Measurements from ENCODE around the gene ATG2B.
A peak's percentile ranks its signal among the peaks of the same experiment; 100 is the strongest.

ATG2B gene, protein sequence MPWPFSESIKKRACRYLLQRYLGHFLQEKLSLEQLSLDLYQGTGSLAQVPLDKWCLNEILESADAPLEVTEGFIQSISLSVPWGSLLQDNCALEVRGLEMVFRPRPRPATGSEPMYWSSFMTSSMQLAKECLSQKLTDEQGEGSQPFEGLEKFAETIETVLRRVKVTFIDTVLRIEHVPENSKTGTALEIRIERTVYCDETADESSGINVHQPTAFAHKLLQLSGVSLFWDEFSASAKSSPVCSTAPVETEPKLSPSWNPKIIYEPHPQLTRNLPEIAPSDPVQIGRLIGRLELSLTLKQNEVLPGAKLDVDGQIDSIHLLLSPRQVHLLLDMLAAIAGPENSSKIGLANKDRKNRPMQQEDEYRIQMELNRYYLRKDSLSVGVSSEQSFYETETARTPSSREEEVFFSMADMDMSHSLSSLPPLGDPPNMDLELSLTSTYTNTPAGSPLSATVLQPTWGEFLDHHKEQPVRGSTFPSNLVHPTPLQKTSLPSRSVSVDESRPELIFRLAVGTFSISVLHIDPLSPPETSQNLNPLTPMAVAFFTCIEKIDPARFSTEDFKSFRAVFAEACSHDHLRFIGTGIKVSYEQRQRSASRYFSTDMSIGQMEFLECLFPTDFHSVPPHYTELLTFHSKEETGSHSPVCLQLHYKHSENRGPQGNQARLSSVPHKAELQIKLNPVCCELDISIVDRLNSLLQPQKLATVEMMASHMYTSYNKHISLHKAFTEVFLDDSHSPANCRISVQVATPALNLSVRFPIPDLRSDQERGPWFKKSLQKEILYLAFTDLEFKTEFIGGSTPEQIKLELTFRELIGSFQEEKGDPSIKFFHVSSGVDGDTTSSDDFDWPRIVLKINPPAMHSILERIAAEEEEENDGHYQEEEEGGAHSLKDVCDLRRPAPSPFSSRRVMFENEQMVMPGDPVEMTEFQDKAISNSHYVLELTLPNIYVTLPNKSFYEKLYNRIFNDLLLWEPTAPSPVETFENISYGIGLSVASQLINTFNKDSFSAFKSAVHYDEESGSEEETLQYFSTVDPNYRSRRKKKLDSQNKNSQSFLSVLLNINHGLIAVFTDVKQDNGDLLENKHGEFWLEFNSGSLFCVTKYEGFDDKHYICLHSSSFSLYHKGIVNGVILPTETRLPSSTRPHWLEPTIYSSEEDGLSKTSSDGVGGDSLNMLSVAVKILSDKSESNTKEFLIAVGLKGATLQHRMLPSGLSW (N-terminal part only)

DNA sequence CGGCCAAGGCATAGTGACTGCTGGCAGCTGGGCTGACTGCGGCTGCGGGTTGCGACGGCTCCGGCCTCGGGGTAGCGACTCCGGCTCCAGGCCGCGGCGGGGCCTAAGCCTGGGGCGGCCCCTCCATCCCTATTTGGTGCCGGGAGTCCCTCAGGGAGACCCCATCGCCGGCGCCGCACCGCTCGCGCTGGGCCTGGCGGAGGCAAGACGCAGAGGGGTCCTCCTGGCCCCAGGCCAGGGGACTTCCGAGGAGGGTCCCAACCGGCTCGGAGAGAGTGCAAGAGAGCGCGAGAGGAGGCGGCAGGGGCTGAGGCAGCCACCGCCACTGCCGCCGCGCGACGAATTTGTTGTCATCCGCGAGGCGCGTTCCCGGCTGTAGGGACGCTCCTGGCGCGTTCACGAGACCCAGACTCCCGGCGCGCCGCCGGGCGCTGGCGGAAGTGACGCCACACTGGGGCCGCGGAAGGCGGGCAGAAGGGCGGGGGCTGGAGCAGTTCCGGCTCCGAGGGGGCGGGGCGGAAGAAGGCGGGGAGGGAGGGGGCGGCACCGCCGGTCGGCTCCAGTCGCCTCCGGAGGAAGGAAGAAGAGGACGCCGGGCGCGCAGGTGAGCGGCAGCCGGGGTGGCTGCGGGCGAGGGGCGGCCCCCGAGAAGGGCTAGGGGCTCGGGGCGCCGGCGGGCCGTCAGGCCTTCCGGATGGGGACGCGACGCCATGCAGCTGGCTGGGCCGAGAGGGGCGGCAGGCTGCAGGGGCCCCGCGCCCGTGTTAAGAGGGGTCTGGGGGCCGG lies at the start of gene ATG2B, which contains the start of gene GSKIP:
Gene ATG2B, minus strand, starts transcription at position 377 of the 786 bp plus-strand sequence. Its CDS starts 365 bp downstream, at position 12.
Gene GSKIP, plus strand, starts transcription at position 562 of the 786 bp plus-strand sequence. CDS start 18,722 bp downstream, outside the sequence.
- DNase-seq (ENCODE audit: low read depth, low spot score): peak; percentile 58
- peak within 1 kb of the TSS; percentile 75 for H3K27ac ChIP-seq

DNA sequence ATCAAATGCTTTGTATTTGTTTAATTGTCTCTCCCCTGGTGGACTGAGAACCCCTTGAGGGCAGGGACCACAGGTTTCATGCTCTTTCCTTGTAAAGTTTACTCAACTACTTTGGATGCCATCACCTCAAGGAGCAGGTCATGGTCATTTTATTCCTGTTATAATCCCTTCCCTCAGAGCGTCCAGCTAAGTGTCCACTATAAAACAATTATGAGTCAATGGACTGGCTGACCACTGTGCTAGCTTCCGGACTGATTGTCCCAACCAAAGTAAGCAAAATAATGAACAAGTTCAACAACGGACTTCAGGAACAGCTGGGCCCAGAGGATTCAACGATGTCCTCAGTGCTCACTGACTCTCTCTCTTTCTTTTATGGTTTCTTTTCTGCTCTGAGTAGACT lies 47.0 kb upstream of the ATG2B start:
- no peak for DNase-seq (ENCODE audit: low read depth, low spot score)
- no peak overlapping the region for H3K27ac ChIP-seq

DNA sequence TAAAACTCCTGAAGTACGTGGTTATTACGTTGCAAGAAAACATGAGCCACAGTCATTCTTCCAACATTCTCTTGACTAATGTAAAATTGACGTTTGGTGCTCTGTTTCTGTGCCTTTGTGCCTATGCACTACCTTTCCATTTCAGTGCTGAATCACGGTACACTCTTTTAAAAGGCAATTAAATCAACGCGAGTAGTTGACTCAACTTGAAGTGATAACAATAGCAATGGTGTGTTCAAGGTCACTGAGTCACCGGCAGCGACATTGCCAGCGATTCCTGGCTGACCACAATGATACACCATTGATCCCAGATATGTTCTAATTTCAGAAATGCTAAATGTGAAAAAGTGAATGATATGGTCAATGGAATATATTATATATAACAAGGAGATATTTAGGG lies 46.6 kb upstream of the ATG2B start:
- DNase-seq (ENCODE audit: low read depth, low spot score): no peak
- no peak overlapping the region for H3K27ac ChIP-seq

DNA sequence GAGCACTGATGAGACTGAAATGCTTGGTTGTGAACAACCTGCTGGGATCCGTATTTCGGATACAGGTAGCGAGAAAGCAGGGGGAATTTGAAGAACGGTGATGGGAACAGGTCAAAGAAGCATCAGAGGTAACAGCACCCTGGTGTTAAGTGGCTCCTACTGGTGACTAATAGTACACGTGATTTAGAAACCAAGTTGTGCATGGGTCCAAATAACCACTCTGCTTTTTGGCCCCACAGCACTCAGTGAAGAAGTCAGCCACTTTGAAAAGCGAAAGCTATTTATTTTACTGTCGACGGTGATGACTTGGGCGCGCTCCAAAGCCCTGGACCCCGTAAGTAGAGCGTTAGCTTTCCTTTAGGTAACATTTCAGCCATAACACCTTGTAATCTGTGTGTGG lies 45.5 kb upstream of the ATG2B start:
- no peak overlapping the region for H3K27ac ChIP-seq
- no peak for DNase-seq (ENCODE audit: low read depth, low spot score)

DNA sequence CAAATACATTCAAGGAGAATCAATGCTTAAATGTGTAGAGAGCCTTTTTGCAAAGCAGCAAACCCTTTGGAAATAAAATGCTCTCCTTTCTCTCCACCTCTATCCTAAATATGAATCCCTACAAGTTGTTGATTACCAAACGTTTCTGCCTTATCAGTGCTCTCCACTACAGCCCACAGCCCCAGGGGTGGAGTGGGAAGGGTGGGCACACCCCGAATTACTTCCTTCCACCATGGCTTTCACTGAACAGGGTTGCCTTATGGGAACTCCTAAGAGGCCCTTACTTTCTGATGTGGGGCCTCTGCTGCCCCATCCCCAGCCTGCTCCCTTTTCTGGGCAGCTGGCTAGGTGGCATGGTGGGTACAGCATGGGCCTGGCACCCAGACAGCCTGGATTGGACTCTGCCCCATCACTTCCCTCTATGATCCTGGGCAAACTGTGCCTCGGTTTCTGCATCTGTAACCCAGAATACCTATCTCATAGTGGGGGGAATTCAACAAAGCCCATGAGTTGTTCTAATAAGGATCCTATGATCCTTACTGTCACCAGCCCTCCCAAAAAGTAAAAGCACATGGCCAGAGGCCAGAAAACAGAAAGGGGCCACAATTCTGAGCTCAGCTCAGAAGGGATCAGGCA lies 44.9 kb upstream of the ATG2B start:
- H3K27ac ChIP-seq: no peak overlapping the region
- no peak for DNase-seq (ENCODE audit: low read depth, low spot score)

DNA sequence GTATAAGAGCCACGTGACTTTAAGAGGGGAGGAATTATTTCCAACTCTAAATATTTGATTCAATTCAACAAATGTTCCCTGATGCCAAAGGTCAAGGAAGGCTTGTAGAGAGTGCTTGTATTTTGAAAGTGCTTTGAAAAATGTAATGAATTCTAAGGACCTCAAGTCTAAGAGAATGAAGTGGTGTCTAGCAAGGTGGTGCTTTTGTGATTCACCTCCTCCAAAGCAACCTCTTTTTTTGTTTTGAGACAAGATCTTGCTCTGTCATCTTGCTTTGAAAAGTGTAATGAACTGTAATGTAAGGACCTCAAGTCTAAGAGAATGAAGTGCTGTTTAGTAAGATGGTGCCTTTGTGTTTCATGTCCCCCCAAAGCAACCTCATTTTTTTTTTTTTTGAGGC lies 42.5 kb upstream of the ATG2B start:
- no peak overlapping the region for H3K27ac ChIP-seq
- no peak for DNase-seq (ENCODE audit: low read depth, low spot score)

DNA sequence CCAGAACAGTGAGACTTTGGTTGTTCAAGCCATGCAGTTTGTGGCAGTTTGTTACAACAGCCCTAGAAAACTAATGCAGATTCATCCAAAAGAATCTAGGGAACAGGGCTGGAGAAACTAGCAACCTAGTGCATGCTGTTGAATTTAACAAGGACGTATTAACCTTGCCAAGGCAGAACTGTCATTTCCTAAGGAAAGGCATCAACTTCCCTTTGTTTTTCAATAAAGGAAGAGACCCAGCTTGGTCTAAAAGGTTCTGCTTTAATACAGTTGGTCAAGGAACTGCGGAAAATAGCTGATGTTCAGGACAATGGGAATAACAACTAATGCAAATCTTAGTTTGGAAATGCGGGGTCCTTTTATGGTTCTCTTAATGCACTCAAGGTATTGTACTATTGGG lies 40.3 kb upstream of the ATG2B start:
- DNase-seq (ENCODE audit: low read depth, low spot score): no peak
- H3K27ac ChIP-seq: no peak overlapping the region

DNA sequence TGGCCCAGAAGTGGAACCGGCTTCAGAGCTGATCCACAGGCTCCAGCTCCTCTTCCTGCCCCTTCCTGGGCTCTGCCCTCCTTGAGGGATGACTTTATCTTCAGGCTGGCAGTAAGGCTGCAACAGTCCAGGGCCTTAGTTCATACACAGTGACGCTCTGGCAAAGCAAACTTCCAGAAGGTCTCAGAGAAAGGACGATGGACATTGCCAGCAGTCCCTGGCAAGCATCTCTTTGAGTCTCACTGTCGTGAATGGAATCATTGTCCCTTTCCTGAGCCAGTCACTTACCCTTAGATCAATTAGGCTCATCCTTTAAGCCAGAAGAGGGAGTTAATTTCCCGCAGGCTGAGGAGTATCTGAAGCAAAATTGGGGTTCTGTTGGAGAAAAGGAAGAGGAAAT lies 37.4 kb upstream of the ATG2B start:
- no peak for DNase-seq (ENCODE audit: low read depth, low spot score)
- H3K27ac ChIP-seq: no peak overlapping the region

DNA sequence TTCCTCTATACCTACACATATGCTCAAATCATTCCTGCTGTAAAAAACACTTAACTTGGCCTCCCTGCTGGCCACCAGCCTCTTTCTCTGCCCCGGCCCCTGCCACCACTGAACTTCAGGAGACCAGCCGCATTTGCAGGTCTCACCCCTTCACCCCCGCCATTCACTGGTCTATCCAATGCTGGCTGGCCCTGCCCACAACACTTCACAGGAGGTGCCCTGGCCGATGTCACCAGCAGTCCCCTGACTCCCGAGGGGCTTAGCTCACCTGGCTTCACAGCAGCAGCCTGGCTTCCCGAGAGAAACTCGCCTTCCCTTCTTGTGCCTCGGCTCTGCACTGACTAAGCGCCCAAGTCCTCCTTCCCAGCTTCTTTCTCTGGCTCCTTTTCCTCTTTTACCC lies 36.3 kb upstream of the ATG2B start:
- no peak for DNase-seq (ENCODE audit: low read depth, low spot score)
- H3K27ac ChIP-seq: no peak overlapping the region

DNA sequence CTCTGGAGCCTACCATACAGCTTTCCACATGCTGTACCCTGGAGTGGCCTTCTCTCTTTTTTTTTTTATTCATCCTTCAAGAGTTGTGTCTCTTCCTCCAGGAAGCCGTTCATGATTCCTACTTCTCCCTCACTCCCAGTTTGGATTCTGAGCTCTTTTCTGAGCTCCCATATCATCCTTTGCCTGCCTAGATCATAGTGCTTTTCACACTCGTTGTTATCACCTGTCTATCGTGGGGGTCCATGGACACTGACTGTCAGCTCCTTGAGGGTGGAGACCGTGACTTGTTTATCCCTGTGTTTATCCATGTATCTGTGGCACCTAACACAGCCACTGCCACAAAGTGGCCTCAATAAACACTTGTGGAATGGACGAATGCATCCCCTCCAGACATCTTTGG lies 35.8 kb upstream of the ATG2B start:
- DNase-seq (ENCODE audit: low read depth, low spot score): no peak
- no peak overlapping the region for H3K27ac ChIP-seq

DNA sequence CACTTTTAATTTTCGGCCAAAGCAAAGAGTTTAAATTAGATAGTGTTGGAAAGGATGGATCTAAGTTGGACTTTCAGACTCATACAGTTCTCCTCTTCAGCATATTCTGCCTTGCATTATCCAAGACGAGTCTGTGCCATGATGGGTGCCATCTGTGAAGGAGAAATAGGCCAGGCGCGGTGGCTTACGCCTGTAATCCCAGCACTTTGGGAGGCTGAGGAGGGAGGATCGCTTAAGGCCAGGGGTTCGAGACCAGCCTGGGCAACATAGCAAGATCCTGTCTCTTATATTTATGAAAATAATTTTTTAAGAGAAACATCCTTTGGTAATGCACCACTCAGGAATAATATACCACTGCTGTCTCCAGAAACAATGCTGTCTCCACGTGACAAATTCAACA lies 35.3 kb upstream of the ATG2B start:
- DNase-seq (ENCODE audit: low read depth, low spot score): no peak
- H3K27ac ChIP-seq: no peak overlapping the region

DNA sequence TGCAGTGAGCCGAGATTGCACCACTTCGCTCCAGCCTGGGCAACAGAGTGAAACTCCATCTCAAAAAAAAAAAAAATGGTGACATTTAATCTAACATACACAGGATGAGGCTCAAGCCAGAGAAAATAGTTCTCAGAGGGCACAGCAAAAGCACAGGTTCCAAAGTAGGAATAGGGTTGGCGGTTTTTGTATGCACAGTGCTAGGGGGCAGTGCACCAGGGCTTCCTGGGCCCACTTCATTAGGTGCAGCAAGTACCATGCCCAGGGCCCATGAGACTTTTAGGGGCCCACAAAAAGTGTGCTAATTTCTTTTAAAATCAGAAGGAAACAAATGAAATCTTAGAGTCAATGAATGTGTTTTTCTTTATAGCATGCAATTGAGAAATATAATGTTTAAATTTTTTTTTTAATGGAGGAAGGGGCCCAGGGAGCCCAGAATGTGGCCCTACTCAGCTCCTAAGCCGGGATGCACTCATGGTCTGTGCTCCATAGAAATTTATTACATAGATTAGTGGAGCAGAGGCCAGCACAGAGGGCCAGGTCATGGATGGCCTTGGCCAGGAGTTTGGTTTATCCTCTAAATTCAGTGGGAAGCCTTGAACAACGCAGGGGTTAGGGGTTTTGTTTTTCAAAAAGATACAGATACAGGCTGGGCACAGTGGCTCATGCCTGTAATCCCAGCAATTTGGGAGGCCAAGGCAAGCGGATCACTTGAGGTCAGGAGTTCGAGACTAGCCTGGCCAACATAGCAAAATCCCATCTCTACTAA lies 31.1 kb upstream of the ATG2B start:
- DNase-seq (ENCODE audit: low read depth, low spot score): no peak
- H3K27ac ChIP-seq: no peak overlapping the region

DNA sequence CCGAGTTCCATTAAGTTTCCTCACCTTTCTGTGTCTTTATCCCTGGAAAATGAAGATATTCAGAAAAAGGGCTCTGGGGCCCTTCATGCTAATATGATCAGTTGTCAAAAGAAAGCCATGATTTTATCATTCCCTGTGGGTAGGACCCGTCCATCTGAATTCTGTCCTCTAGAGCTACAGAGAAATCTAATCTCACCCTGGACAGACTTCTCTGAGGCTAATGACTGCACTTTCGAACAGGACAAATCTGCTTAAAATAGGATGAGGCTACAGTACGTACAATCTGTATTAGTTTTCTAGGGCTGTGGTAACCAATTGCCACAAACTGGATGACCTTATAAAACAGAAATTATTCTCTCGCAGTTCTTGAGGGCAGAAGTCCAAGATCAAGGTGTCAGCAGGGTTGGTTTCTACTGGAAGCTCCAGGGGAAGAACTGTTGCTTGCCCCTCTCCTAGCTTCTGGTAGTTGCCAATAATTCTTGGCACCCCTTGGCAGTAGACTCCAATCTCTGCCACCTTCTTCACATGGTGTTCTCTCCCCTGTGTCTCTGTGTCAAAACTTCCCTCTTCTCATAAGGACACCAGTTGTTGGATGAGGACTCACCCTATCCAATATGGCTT lies 30.0 kb upstream of the ATG2B start:
- DNase-seq (ENCODE audit: low read depth, low spot score): no peak
- no peak overlapping the region for H3K27ac ChIP-seq

DNA sequence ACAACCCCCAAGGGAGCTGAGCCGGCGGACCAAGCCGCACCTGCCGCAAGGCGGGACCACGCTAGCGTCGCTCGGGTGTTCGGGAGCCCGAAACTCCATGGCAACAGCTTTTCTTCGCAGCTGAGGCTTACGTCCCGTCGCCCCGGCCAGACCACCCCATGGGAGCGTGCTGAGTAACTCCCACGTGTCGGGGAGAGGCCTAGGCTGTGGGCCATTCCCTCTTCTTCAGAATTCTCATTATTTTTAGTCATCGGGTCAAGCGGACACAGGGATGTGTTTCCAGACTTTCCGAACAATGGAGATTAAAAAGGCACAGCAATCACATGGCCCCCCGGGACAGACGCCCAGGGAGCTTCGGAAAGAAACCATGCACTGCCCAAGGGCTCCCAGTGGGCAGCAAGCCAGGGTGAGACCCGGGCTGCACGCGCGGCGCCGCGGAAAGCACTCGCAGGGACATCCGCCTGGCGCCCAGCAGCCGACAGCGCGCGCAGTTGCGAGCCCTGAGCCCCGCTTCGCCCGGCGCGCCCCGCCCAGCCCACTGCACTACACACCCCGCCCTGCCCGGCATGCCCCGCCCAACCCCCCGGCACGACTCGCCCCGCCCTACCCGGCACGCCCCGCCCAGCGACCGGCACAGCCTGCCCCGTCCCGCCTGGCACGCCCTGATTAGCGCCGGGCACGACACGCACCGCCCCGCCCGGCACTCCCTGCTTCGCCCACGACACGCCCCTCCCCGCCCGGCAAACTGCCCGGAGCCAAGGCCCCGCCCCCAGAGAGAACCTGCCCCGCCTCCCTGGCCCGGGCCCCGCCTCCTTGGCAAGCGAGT lies 28.4 kb upstream of the ATG2B start:
- H3K27ac ChIP-seq: no peak overlapping the region

DNA sequence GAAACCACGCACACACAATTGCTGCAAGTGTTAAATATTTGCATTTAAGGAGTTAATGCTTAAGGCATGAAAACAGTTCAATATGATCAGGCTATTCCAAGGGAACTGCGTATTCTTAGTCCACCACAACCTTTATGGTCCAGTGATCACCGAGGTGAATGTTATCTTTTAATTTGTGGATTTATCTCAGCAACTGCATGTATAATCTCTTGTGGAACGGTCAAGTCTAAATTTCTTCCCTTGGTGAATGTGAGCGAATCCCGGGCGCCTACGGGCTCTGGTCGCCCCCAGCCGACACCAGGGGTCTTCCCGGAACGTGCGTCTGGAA lies 27.8 kb upstream of the ATG2B start:
- DNase-seq (ENCODE audit: low read depth, low spot score): no peak
- H3K27ac ChIP-seq: no peak overlapping the region

More for the DNA sequence above, 28.4 kb upstream of the ATG2B start:
- peak; percentile 67 for DNase-seq (ENCODE audit: low read depth, low spot score)

DNA sequence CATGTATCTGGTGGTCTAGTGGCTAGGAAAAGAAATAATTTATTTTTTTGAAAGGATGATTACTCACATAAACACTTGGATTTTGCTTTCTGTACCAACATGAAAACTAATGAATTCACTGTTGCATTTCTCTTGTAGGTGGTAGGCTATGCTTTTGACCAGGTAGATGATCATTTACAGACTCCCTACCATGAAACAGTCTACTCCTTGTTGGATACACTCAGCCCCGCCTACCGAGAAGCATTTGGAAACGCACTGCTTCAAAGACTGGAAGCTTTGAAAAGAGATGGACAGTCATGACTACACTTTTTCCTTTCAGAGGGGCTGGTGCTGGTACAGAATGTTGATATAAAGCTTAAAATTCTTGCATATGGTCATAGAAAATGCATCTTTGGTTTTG lies 22.2 kb upstream of the ATG2B start:
- DNase-seq (ENCODE audit: low read depth, low spot score): no peak
- no peak overlapping the region for H3K27ac ChIP-seq

DNA sequence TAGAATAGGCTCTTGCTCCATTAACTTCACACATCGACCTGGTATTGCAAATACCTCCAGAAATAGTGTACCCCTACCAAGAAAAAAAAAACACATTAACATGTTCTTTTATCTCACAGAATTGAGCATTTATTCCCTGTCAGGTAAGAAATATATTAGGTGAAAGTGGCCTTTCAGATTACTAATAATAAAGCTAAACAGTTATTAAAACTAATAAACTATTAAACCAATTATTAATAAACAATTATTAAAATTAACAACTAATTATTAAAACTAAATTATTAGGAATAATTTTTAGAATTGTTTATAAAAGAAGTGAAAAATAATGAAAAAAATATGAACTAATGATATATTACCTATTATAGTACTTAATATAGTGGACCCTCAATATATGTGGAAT lies 21.6 kb upstream of the ATG2B start:
- no peak overlapping the region for H3K27ac ChIP-seq
- DNase-seq (ENCODE audit: low read depth, low spot score): no peak

DNA sequence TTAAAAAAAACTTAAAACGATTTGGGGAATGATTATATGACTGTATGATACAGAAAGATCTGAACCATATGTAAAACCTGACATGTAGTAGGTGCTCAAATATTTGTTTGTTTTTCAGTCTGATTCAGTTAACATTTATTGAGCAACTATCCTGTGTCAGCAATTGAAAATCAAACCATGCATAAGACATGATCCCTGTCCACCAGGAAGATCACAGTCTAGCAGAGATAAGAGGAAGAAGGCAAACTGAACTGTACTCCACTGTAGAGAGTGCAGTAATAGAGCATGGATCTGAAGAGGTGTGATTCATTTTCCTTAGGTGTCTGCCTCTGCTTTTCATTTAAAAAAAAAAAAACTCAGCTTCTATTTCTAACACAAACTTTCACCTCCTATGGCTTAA lies 20.9 kb upstream of the ATG2B start:
- no peak for DNase-seq (ENCODE audit: low read depth, low spot score)

More for the DNA sequence above, 20.9 kb upstream of the ATG2B start:
- no peak overlapping the region for H3K27ac ChIP-seq

All from epithelial cell of prostate (primary cell).